ENCODE data around the gene NOG. TPM values are rescaled to one million over a fixed set of nuclear protein-coding genes. Genes with fewer than 3 reads are reported as not detected.

NOG gene
- total RNA-seq, 1 donor from 2014 or later, result 3.6 TPM

DNA sequence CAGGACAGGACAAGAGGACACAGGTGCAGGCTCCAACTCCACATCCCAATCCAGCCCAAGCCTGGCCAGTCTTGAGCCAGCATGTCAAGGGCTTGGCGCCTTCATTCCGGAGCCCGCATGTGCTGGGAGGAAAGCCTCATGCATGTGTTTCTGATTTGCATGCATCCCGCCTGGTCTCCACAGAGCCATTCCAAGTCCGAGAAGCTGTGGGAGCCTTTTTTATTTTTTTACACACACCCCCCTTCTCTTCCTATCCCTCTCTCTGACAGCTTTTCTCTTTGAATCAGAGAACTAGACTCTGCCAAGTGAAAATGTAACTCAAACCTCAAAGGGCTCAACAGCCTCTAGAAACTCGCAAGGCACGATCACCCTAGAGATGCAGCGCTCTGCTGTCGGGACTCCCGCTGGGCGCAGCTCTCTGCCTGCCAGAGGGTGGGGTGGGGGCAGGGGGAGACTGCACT is 45.1 kb downstream of the NOG start:
- peak; percentile 83 for DNase-seq

DNA sequence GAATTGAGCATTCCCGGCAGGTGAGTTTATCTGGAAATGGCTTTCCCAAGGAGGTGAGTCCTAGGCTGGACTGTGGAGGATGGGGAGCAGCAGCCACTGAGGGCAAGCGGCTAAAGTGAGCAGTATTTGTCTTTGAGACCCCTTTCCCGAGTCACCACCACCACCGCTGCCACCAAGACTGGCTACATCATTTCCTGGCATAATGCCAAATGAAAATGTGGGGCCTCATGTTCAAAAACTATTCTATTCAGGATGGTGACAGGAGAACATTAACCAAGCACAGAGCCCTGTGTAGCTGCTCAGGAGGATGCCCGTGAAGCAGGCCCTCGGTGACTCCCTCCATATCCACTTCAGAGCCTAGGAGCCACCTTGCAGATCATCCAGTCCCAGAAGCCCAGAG is 46.0 kb downstream of the NOG start:
- DNase-seq, result no peak

DNA sequence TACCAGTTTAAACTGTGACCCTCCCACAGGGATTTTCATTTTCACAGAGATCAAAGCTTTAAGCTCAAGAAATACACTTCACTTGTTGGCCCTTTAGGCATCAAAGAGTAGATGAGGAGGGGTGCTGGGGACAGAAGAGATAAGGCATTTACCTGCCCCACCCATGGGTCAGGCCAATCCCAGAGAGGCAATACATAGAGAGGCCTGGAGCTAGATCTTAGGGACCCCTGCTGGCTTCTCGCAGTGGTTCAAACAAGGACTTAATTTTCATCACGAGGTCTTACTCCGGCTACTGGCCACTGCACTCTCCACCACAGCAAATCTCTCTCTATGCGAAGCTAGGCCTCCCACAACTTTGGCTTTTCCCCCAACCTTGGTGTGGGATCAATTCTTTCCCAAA is 46.6 kb downstream of the NOG start:
- no peak for DNase-seq

DNA sequence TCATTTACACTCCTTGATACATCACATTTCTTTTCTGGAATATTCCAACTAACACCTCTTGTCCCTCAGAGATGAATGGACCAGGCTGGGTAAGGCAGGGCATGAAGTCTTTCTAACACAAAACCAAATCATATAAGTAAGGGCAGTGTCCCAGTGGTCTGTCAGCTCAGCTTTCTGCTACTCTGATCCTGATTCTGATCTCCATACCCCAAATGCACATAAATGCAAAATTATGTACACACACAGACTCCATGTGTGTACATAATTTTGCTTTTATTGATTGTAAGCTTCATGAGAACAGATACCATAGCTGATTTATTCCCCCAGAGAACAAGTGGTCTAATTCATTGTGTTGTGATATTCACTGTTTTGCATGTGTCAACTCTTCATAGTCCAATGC is 47.9 kb downstream of the NOG start:
- DNase-seq, result no peak

DNA sequence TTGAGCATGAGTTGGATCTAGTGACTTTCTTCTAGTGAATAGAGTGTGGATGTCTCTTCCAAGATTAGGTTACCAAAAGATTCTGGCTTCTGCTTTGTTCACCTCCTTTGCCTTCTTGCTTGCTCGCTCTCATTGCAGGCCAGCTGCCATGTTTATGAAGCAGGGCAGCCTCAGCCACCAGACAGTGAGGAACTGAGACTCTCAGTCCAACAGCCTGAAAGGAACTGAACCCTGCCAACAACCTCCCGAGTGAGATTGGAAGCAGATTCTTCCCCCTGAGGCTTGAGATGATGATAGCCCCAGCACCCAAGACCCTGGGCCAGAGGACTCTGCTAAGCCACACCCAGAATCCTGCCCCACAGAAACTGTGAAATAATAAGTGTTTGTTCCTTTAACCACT is 48.4 kb downstream of the NOG start:
- DNase-seq, result no peak

DNA sequence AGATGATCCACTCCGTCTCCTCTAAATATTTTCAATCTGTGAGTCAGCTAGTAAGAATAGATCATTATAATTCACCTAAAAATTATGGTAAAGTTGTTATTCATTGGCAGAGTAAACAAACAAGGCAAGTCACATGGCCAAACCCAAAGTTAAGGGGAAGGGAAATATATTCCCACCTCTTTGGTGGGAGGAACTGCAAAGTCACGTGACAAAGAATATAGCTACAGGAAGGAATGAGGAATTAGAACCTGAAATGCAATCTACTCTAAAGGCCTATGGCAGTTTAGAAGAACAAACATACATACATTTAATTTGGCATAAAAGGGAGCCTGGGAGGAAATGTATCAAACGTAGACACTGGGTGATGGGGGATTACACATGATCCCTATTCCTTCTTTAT is 48.9 kb downstream of the NOG start:
- no peak for DNase-seq

Small RNAs within 50 kb of the gene (small RNA-seq; reads per million reads assigned to genes)
- gene RPL39P33 (ENCODE audit: low replicate concordance), result not detected

Other genes with a start within 250 kb of the NOG start
- 0.79 TPM for gene C17orf67, start 240.2 kb downstream of the NOG start, total RNA-seq
- 9.4 TPM for gene DGKE, start 240.5 kb downstream of the NOG start, total RNA-seq